ENCODE measurements around the gene EXOC4.
"Not testable (repeated sequence)": the region's sequence is repeated elsewhere in the genome, so short reads cannot be mapped to it uniquely, and the experiment has no call there.

The EXOC4 gene

GRCh38 chr7:133771788-133772419 lies 519.0 kb downstream of the EXOC4 start:
- no peak for DNase-seq

GRCh38 chr7:133773601-133774000 lies 520.7 kb downstream of the EXOC4 start:
- no peak for DNase-seq

GRCh38 chr7:133775201-133775600 lies 522.3 kb downstream of the EXOC4 start:
- no peak for DNase-seq

- DNase-seq, result no peak
These were observed 523.4 kb downstream of the EXOC4 start for GRCh38 chr7:133776266-133776665.

GRCh38 chr7:133777701-133778100 lies 524.8 kb downstream of the EXOC4 start:
- DNase-seq, result no peak

- DNase-seq, result no peak
These were observed 525.6 kb downstream of the EXOC4 start for GRCh38 chr7:133778472-133778871.

GRCh38 chr7:133779538-133779937 lies 526.7 kb downstream of the EXOC4 start:
- DNase-seq, result not testable (repeated sequence)

- no peak for DNase-seq
These were observed 528.0 kb downstream of the EXOC4 start for GRCh38 chr7:133780912-133781311.

- DNase-seq, result no peak
These were observed 528.7 kb downstream of the EXOC4 start for GRCh38 chr7:133781486-133782090.

GRCh38 chr7:133782470-133782869 lies 529.6 kb downstream of the EXOC4 start:
- no peak for DNase-seq

- no peak for DNase-seq
These were observed 530.4 kb downstream of the EXOC4 start for GRCh38 chr7:133783276-133783675.

GRCh38 chr7:133784486-133785001 lies 531.7 kb downstream of the EXOC4 start:
- DNase-seq, result no peak

- DNase-seq, result no peak
These were observed 533.6 kb downstream of the EXOC4 start for GRCh38 chr7:133786401-133786937.

GRCh38 chr7:133789974-133790373 lies 537.1 kb downstream of the EXOC4 start:
- no peak for DNase-seq

- DNase-seq, result no peak
These were observed 538.0 kb downstream of the EXOC4 start for GRCh38 chr7:133790911-133791310.

- no peak for DNase-seq
These were observed 541.6 kb downstream of the EXOC4 start for GRCh38 chr7:133794479-133794878.

GRCh38 chr7:133795068-133795665 lies 542.3 kb downstream of the EXOC4 start:
- no peak for DNase-seq

GRCh38 chr7:133796782-133797745 lies 544.2 kb downstream of the EXOC4 start:
- DNase-seq, result no peak

GRCh38 chr7:133797818-133798520 lies 545.1 kb downstream of the EXOC4 start:
- no peak for DNase-seq

- no peak for DNase-seq
These were observed 548.5 kb downstream of the EXOC4 start for GRCh38 chr7:133801341-133801740.

- DNase-seq, result no peak
These were observed 551.2 kb downstream of the EXOC4 start for GRCh38 chr7:133804127-133804526.

GRCh38 chr7:133805426-133805825 lies 552.5 kb downstream of the EXOC4 start:
- DNase-seq, result no peak

All from amniotic stem cell (primary cell).